Measurements from ENCODE around the gene PTPRN2.

GRCh38 chr7:157637216-157637949, 950.2 kb downstream of the PTPRN2 start:
- no peak for TF ChIP-seq SIN3A (IDR thresholded peaks at IDR 0.05; ENCODE audit: borderline replicate concordance, low read depth, low read length)
- TF ChIP-seq, protein P1, sequence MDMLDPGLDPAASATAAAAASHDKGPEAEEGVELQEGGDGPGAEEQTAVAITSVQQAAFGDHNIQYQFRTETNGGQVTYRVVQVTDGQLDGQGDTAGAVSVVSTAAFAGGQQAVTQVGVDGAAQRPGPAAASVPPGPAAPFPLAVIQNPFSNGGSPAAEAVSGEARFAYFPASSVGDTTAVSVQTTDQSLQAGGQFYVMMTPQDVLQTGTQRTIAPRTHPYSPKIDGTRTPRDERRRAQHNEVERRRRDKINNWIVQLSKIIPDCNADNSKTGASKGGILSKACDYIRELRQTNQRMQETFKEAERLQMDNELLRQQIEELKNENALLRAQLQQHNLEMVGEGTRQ (IDR thresholded peaks at IDR 0.05; ENCODE audit: borderline replicate concordance, low read depth, low read length), result no peak
- no peak for TF ChIP-seq REST (IDR thresholded peaks at IDR 0.05; ENCODE audit: low read depth, low read length)
- TF ChIP-seq ELF1 (IDR thresholded peaks at IDR 0.05), result no peak
- no peak for TF ChIP-seq CTCF (IDR thresholded peaks at IDR 0.05)
- no peak for TF ChIP-seq EZH2phosphoT487 (IDR thresholded peaks at IDR 0.05; ENCODE audit: borderline replicate concordance, low read depth)
- no peak for TF ChIP-seq RXRA (IDR thresholded peaks at IDR 0.05; ENCODE audit: borderline replicate concordance, low read depth)
- TF ChIP-seq POLR2AphosphoS5 (IDR thresholded peaks at IDR 0.05; ENCODE audit: low read depth, low read length), result no peak
